SK-N-SH treated with all-trans-retinoic acid at 6 μM for 48 hours (cell line): ENCODE measurements around the gene CRELD1.

ENCODE experiments used
- ATAC-seq: fragments of 200-7000 bp; cut with Tn5 transposase; 3 replicates; pipeline ENCODE4 v1.9.1; 2020; ENCODE audit warnings: mild to moderate bottlenecking, moderate library complexity
- ARNTL ChIP-seq: fragments of 450-650 bp; formaldehyde crosslinking; IDR thresholded peaks from 2 replicates; pipeline ENCODE4 v1.5.0; 2020; ENCODE audit warnings: low read depth, mild to moderate bottlenecking, moderate library complexity, borderline replicate concordance
- BACH2 ChIP-seq: fragments of 250-450 bp; sonication (Bioruptor Pico); IDR thresholded peaks from 2 replicates; pipeline ENCODE4 v1.9.0; 2021; ENCODE audit warnings: mild to moderate bottlenecking, borderline replicate concordance
- CSDC2 ChIP-seq: fragments of 250-450 bp; sonication (Bioruptor Pico); IDR thresholded peaks from 2 replicates; pipeline ENCODE4 v1.5.0; 2020; ENCODE audit warnings: mild to moderate bottlenecking, moderate library complexity
- CSRNP3 ChIP-seq: fragments of 250-450 bp; sonication (Bioruptor Pico); IDR thresholded peaks from 2 replicates; pipeline ENCODE4 v1.5.1; 2021; ENCODE audit warnings: mild to moderate bottlenecking, moderate library complexity
- ESRRG ChIP-seq: fragments of 250-450 bp; sonication (Bioruptor Pico); IDR thresholded peaks from 2 replicates; pipeline ENCODE4 v1.6.1; 2021; ENCODE audit warnings: mild to moderate bottlenecking
- ISL1 ChIP-seq: fragments of 250-450 bp; sonication (Bioruptor Pico); IDR thresholded peaks from 2 replicates; pipeline ENCODE4 v2.1.2; 2022; ENCODE audit warnings: mild to moderate bottlenecking, moderate library complexity
- OSR1 ChIP-seq: fragments of 250-450 bp; sonication (Bioruptor Pico); IDR thresholded peaks from 2 replicates; pipeline ENCODE4 v1.8.0; 2022; ENCODE audit warnings: moderate library complexity, mild to moderate bottlenecking, inconsistent platforms
- POU6F1 ChIP-seq: fragments of 250-450 bp; sonication (Bioruptor Pico); IDR thresholded peaks from 2 replicates; pipeline ENCODE4 v1.8.0; 2021; ENCODE audit warnings: low read depth, mild to moderate bottlenecking, moderate library complexity, borderline replicate concordance
- PPARA ChIP-seq: fragments of 250-450 bp; sonication (Bioruptor Pico); IDR thresholded peaks from 2 replicates; pipeline ENCODE4 v1.5.0; 2020; ENCODE audit warnings: mild to moderate bottlenecking, borderline replicate concordance
- RARB ChIP-seq: fragments of 250-450 bp; sonication (Bioruptor Pico); IDR thresholded peaks from 2 replicates; pipeline ENCODE4 v1.8.0; 2021; ENCODE audit warnings: mild to moderate bottlenecking, moderate library complexity
- SNAI2 ChIP-seq: fragments of 250-450 bp; sonication (Bioruptor Pico); IDR thresholded peaks from 2 replicates; pipeline ENCODE4 v1.5.0; 2020; ENCODE audit warnings: mild to moderate bottlenecking, moderate library complexity
- TCF4 ChIP-seq: fragments of 250-450 bp; sonication (Bioruptor Pico); IDR thresholded peaks from 2 replicates; pipeline ENCODE4 v1.8.0; 2021; ENCODE audit warnings: mild to moderate bottlenecking, moderate library complexity, borderline replicate concordance
- TOX ChIP-seq: fragments of 250-450 bp; sonication (Bioruptor Pico); IDR thresholded peaks from 2 replicates; pipeline ENCODE4 v1.8.0; 2021; ENCODE audit warnings: mild to moderate bottlenecking, moderate library complexity, borderline replicate concordance
- ZC3H10 ChIP-seq: fragments of 250-450 bp; sonication (Bioruptor Pico); IDR thresholded peaks from 2 replicates; pipeline ENCODE4 v1.5.1; 2021; ENCODE audit warnings: mild to moderate bottlenecking, moderate library complexity
- ZFP3 ChIP-seq: fragments of 250-450 bp; sonication (Bioruptor Pico); IDR thresholded peaks from 2 replicates; pipeline ENCODE4 v1.5.0; 2020; ENCODE audit warnings: mild to moderate bottlenecking, moderate library complexity
- ZFP30 ChIP-seq: fragments of 450-650 bp; formaldehyde crosslinking; IDR thresholded peaks from 2 replicates; pipeline ENCODE4 v1.5.0; 2022; ENCODE audit warnings: mild to moderate bottlenecking, moderate library complexity
- ZNF565 ChIP-seq: fragments of 450-650 bp; formaldehyde crosslinking; conservative IDR thresholded peaks from 2 replicates; pipeline ENCODE4 v1.5.0; 2020; ENCODE audit warnings: low read depth, mild to moderate bottlenecking, moderate library complexity
- ZNF70 ChIP-seq: fragments of 450-650 bp; formaldehyde crosslinking; IDR thresholded peaks from 2 replicates; pipeline ENCODE4 v1.5.0; 2020; ENCODE audit warnings: mild to moderate bottlenecking, moderate library complexity
- ZNF8 ChIP-seq: fragments of 450-650 bp; formaldehyde crosslinking; IDR thresholded peaks from 2 replicates; pipeline ENCODE4 v1.5.0; 2020; ENCODE audit warnings: mild to moderate bottlenecking, moderate library complexity
- TF ChIP-seq, protein P1 (sequence below): fragments of 250-450 bp; sonication (Bioruptor Pico); IDR thresholded peaks from 2 replicates; pipeline ENCODE4 v1.5.1; 2020; ENCODE audit warnings: low read depth, mild to moderate bottlenecking, moderate library complexity
- TF ChIP-seq, protein P2 (sequence below): fragments of 250-450 bp; sonication (Bioruptor Pico); IDR thresholded peaks from 2 replicates; pipeline ENCODE4 v1.8.0; 2020; ENCODE audit warnings: mild to moderate bottlenecking, moderate library complexity, borderline replicate concordance
- TF ChIP-seq, protein P3 (sequence below): fragments of 250-450 bp; sonication (Bioruptor Pico); IDR thresholded peaks from 2 replicates; pipeline ENCODE4 v1.5.0; 2020; ENCODE audit warnings: mild to moderate bottlenecking, moderate library complexity

Gene CRELD1

DNA sequence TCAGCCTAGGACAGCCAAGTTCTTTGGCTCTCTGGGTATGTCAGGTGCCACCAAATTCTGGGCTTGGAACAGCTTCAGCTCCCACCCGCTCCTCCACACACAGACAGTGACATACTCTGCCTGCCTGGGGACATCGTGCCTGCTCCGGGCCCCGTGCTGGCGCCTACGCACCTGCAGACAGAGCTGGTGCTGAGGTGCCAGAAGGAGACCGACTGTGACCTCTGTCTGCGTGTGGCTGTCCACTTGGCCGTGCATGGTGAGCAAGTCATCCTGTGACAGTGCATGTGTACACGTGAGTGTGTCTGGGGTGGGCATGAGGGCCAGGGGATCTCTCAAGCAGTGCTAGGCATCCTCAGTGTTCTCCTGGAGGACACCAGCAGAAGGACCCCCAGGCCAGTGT is 15.8 kb upstream of the CRELD1 start (continued):
- TF ChIP-seq CSDC2: no peak
- TF ChIP-seq, protein P1, sequence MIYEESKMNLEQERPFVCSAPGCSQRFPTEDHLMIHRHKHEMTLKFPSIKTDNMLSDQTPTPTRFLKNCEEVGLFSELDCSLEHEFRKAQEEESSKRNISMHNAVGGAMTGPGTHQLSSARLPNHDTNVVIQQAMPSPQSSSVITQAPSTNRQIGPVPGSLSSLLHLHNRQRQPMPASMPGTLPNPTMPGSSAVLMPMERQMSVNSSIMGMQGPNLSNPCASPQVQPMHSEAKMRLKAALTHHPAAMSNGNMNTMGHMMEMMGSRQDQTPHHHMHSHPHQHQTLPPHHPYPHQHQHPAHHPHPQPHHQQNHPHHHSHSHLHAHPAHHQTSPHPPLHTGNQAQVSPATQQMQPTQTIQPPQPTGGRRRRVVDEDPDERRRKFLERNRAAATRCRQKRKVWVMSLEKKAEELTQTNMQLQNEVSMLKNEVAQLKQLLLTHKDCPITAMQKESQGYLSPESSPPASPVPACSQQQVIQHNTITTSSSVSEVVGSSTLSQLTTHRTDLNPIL (CRISPR knock-in tag): no peak
- no peak for TF ChIP-seq ESRRG
- TF ChIP-seq BACH2 (CRISPR knock-in tag): no peak

DNA sequence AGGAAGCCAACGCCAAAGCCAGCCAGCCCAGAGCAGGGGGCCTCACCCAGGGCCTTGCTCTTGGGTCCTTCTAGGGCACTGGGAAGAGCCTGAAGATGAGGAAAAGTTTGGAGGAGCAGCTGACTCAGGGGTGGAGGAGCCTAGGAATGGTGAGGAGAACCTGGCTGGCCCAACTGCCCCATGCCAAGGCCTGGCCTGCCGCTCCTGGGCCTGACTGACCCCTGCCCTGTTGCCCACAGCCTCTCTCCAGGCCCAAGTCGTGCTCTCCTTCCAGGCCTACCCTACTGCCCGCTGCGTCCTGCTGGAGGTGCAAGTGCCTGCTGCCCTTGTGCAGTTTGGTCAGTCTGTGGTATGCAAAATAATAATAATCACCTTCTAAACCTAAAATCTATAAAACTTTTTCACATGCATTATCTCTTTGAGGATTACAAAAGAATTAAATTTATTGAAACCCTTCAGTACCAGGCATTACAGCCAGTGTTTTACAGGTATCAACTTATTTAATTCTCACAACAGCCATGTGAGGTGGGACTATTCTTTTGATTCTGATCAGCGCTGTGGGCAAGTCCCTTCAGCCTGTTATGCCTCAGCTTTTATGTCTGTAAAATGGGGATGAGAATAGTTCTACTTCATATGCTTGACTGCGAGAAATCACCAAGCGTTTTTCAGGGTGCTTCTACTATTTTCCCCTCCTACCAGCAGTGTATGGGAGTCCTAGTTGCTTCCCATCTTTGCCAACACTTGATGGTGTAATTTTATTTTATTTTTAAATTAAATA is 15.2 kb upstream of the CRELD1 start:
- no peak for ATAC-seq
- TF ChIP-seq SNAI2 (CRISPR knock-in tag) (no peak), ZC3H10 (CRISPR knock-in tag) (no peak), ZFP3 (CRISPR knock-in tag) (no peak), ARNTL (CRISPR knock-in tag) (no peak), CSRNP3 (CRISPR knock-in tag) (no peak), PPARA (no peak), ZFP30 (CRISPR knock-in tag) (no peak), RARB (CRISPR knock-in tag) (no peak), ZNF8 (CRISPR knock-in tag) (no peak), OSR1 (CRISPR knock-in tag) (no peak), ISL1 (CRISPR knock-in tag) (no peak), BACH2 (CRISPR knock-in tag) (no peak), TCF4 (CRISPR knock-in tag) (no peak), CSDC2 (no peak), ESRRG (no peak), ZNF70 (CRISPR knock-in tag) (no peak), ZNF565 (CRISPR knock-in tag) (no peak)
- TF ChIP-seq, protein P2, sequence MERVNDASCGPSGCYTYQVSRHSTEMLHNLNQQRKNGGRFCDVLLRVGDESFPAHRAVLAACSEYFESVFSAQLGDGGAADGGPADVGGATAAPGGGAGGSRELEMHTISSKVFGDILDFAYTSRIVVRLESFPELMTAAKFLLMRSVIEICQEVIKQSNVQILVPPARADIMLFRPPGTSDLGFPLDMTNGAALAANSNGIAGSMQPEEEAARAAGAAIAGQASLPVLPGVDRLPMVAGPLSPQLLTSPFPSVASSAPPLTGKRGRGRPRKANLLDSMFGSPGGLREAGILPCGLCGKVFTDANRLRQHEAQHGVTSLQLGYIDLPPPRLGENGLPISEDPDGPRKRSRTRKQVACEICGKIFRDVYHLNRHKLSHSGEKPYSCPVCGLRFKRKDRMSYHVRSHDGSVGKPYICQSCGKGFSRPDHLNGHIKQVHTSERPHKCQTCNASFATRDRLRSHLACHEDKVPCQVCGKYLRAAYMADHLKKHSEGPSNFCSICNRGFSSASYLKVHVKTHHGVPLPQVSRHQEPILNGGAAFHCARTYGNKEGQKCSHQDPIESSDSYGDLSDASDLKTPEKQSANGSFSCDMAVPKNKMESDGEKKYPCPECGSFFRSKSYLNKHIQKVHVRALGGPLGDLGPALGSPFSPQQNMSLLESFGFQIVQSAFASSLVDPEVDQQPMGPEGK (CRISPR knock-in tag): no peak
- TF ChIP-seq, protein P3, sequence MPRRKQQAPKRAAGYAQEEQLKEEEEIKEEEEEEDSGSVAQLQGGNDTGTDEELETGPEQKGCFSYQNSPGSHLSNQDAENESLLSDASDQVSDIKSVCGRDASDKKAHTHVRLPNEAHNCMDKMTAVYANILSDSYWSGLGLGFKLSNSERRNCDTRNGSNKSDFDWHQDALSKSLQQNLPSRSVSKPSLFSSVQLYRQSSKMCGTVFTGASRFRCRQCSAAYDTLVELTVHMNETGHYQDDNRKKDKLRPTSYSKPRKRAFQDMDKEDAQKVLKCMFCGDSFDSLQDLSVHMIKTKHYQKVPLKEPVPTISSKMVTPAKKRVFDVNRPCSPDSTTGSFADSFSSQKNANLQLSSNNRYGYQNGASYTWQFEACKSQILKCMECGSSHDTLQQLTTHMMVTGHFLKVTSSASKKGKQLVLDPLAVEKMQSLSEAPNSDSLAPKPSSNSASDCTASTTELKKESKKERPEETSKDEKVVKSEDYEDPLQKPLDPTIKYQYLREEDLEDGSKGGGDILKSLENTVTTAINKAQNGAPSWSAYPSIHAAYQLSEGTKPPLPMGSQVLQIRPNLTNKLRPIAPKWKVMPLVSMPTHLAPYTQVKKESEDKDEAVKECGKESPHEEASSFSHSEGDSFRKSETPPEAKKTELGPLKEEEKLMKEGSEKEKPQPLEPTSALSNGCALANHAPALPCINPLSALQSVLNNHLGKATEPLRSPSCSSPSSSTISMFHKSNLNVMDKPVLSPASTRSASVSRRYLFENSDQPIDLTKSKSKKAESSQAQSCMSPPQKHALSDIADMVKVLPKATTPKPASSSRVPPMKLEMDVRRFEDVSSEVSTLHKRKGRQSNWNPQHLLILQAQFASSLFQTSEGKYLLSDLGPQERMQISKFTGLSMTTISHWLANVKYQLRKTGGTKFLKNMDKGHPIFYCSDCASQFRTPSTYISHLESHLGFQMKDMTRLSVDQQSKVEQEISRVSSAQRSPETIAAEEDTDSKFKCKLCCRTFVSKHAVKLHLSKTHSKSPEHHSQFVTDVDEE: no peak
- TF ChIP-seq, protein P1 (CRISPR knock-in tag): no peak

GRCh38 chr3:9928158-9928557 is 5.5 kb upstream of the CRELD1 start:
- ATAC-seq: no peak
- no peak for TF ChIP-seq ZFP3 (CRISPR knock-in tag)
- TF ChIP-seq, protein P1 (CRISPR knock-in tag): no peak
- no peak for TF ChIP-seq TOX (CRISPR knock-in tag)
- no peak for TF ChIP-seq CSDC2
- TF ChIP-seq, protein P3: no peak
- TF ChIP-seq POU6F1 (CRISPR knock-in tag): no peak
- TF ChIP-seq ARNTL (CRISPR knock-in tag): no peak
